ENCODE measurements around the gene ADK. TPM values are rescaled to one million over a fixed set of nuclear protein-coding genes. Genes with fewer than 3 reads are reported as not detected.

ADK gene
- total RNA-seq, 1 experiment from 2014 or later = 26.8 TPM

- Histone ChIP-seq H4K5ac (ENCODE audit: insufficient read length, low read depth, low read length) (no peak overlapping the region), H2BK15ac (ENCODE audit: low read depth, low read length) (no peak overlapping the region), H3K14ac (ENCODE audit: insufficient read depth, low read length) (no peak overlapping the region), H3K23ac (ENCODE audit: insufficient read length, low read depth, low read length) (no peak overlapping the region), H4K20me1 (ENCODE audit: control insufficient read depth, insufficient read depth, insufficient read length) (no peaks in the 10 kb centered on the region), H2BK20ac (ENCODE audit: low read depth, low read length, poor library complexity, severe bottlenecking) (no peak overlapping the region), H4K91ac (ENCODE audit: insufficient read length, low read depth, low read length) (no peak overlapping the region), H3K9me3 (ENCODE audit: control insufficient read depth, low read depth, low read length) (no peaks in the 10 kb centered on the region), H3K4me2 (ENCODE audit: insufficient read depth, insufficient read length, low read length) (no peak overlapping the region), H3T11ph (ENCODE audit: low read length) (no peak overlapping the region), H2AFZ (ENCODE audit: low read length) (no peak overlapping the region), H3K4ac (ENCODE audit: low read depth, low read length) (no peak overlapping the region), H3K27me3 (ENCODE audit: insufficient read depth, low read length) (no peaks in the 10 kb centered on the region), H3K4me1 (ENCODE audit: insufficient read depth, low read length) (no peaks in the 10 kb centered on the region), H3K79me2 (ENCODE audit: insufficient read depth, low read length) (peaks cover 2% of the 10 kb centered on the region), H2BK12ac (ENCODE audit: insufficient read length, low read depth, low read length) (no peak overlapping the region), H2BK5ac (ENCODE audit: insufficient read length, low read length) (no peak overlapping the region), H3K9ac (ENCODE audit: extremely low read depth, insufficient read length, low read length) (no peak overlapping the region), H3K56ac (ENCODE audit: insufficient read length, low read depth, low read length) (no peak overlapping the region), H3K18ac (ENCODE audit: insufficient read length, low read depth, low read length) (no peak overlapping the region), H4K8ac (replicated peaks; ENCODE audit: insufficient read length, low read depth, low read length) (no peak overlapping the region), H2BK120ac (ENCODE audit: low read depth, low read length, poor library complexity, severe bottlenecking) (no peak overlapping the region), H3K79me1 (ENCODE audit: insufficient read depth, low read depth, low read length, poor library complexity, severe bottlenecking) (no peaks in the 10 kb centered on the region), H3K23me2 (ENCODE audit: insufficient read length, low read depth, low read length, poor library complexity, severe bottlenecking) (no peaks in the 10 kb centered on the region), H3K27ac (ENCODE audit: insufficient read length, low read depth, low read length) (no peak overlapping the region), H2AK5ac (ENCODE audit: insufficient read length, low read length) (no peak overlapping the region)
- DNase-seq = no peak
- no CpG with 5 or more reads among the region's 7 CpGs for WGBS (ENCODE audit: extremely low coverage, insufficient read length, low lambda C conversion rate)
- Mint-ChIP-seq H3K9me3 (no peaks in the 10 kb centered on the region), H3K4me1 (no peaks in the 10 kb centered on the region), H3K36me3 (ENCODE audit: insufficient read depth in 1 of 3, low read depth in 3 of 3) (peaks cover 0 to 5% (median 5%) of the 10 kb centered on the region in 3 experiments; a peak in 4 of 7 replicates), H3K27me3 (ENCODE audit: low read depth) (no peaks in the 10 kb centered on the region), H3K27ac (no peak overlapping the region), H3K4me3 (no peak overlapping the region)
- TF ChIP-seq CTCF (conservative IDR thresholded peaks at IDR 0.05) = no peak
Observed at GRCh38 chr10:74652664-74653063, 501.6 kb downstream of the ADK start.
